Loucy (cell line): ENCODE results near the gene UMODL1.

ENCODE experiments used
- H2AFZ ChIP-seq: fragments of 200-600 bp; sonication (generic); 2 replicates; pipeline ENCODE4 v1.6.0; 2016; ENCODE audit warnings: antibody characterized with exemption, mild to moderate bottlenecking, low read length, moderate library complexity
- H3F3A ChIP-seq: fragments of 200-600 bp; 2 replicates; pipeline ENCODE4 v1.6.0; 2016; ENCODE audit warnings: antibody characterized with exemption, low read depth, mild to moderate bottlenecking
- H3K27me3 ChIP-seq: fragments of 200-600 bp; sonication (generic); 2 replicates; pipeline ENCODE4 v1.6.1; 2014; ENCODE audit warnings: low read length, mild to moderate bottlenecking; ENCODE audit not compliant: insufficient read depth, poor library complexity, severe bottlenecking
- H3K36me3 ChIP-seq: fragments of 200-600 bp; sonication (generic); 2 replicates; pipeline ENCODE4 v1.6.1; 2016; ENCODE audit warnings: low read length; ENCODE audit not compliant: insufficient read depth
- H3K4me1 ChIP-seq: fragments of 200-600 bp; sonication (generic); 2 replicates; pipeline ENCODE4 v1.5.1; 2014; ENCODE audit warnings: low read length, mild to moderate bottlenecking; ENCODE audit not compliant: insufficient read depth, poor library complexity, severe bottlenecking
- H3K4me2 ChIP-seq: fragments of 200-600 bp; sonication (generic); 2 replicates; pipeline ENCODE4 v1.6.0; 2014; ENCODE audit warnings: antibody characterized with exemption, low read length, low read depth, mild to moderate bottlenecking; ENCODE audit not compliant: poor library complexity, severe bottlenecking
- H3K4me3 ChIP-seq: fragments of 200-600 bp; sonication (generic); 2 replicates; pipeline ENCODE4 v1.5.1; 2014; ENCODE audit warnings: low read length, mild to moderate bottlenecking, mixed read lengths; ENCODE audit not compliant: poor library complexity, severe bottlenecking
- H3K79me2 ChIP-seq: fragments of 200-600 bp; sonication (generic); 2 replicates; pipeline ENCODE4 v1.6.1; 2014; ENCODE audit warnings: low read length; ENCODE audit not compliant: insufficient read depth
- H3K9ac ChIP-seq: fragments of 200-600 bp; sonication (generic); 2 replicates; pipeline ENCODE4 v1.6.0; 2014; ENCODE audit warnings: mild to moderate bottlenecking, low read depth, low read length, moderate library complexity; ENCODE audit not compliant: poor library complexity, severe bottlenecking
- H3K9me2 ChIP-seq: fragments of 200-600 bp; sonication (generic); replicated peaks from 2 replicates; pipeline ENCODE4 v1.6.1; 2016; ENCODE audit warnings: low read depth, low read length, mixed read lengths
- H3K9me3 ChIP-seq: fragments of 200-600 bp; sonication (generic); 2 replicates; pipeline ENCODE4 v1.6.1; 2014; ENCODE audit warnings: mild to moderate bottlenecking, antibody characterized with exemption, low read length, low read depth; ENCODE audit not compliant: insufficient read depth
- H4K20me1 ChIP-seq: fragments of 200-600 bp; sonication (generic); 2 replicates; pipeline ENCODE4 v1.6.0; 2014; ENCODE audit warnings: antibody characterized with exemption, low read length, mild to moderate bottlenecking; ENCODE audit not compliant: insufficient read depth, poor library complexity, severe bottlenecking
- EZH2phosphoT487 ChIP-seq: fragments of 200-600 bp; IDR thresholded peaks from 2 replicates; pipeline ENCODE4 v1.6.1; 2018; ENCODE audit warnings: antibody characterized with exemption, mild to moderate bottlenecking, moderate library complexity, borderline replicate concordance
- TF ChIP-seq, protein P1 (sequence below): fragments of 200-600 bp; sonication (generic); conservative IDR thresholded peaks from 2 replicates; pipeline ENCODE4 v1.5.1; 2014; ENCODE audit warnings: mild to moderate bottlenecking, antibody characterized with exemption, low read length

UMODL1 gene

DNA sequence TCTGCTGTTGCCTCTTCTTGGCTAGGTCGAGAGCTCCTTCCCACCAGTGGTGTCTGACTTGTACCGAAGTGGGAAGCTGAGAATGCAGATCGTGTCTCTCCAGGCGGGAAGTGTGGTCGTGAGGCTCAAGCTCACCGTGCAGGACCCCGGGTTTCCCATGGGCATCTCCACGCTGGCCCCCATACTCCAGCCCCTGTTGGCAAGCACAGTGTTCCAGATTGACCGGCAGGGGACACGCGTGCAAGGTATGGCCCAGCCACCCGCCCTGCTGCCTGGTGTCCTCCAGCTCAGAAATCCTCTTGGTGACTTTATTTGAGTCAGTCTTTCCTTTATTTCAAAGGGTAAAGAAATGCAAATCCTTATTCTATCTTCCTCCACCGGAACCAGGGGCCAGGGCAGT is 32.7 kb downstream of the UMODL1 start:
- Histone ChIP-seq H3K4me1 (peaks cover 54% of the 10 kb centered on the region), H4K20me1 (no peaks in the 10 kb centered on the region), H3K9me2 (no peaks in the 10 kb centered on the region), H2AFZ (no peak overlapping the region), H3K79me2 (peaks cover 11% of the 10 kb centered on the region; the same call in 1 of the 2 replicates), H3K9me3 (no peaks in the 10 kb centered on the region), H3F3A (peaks cover 6% of the 10 kb centered on the region), H3K36me3 (no peaks in the 10 kb centered on the region), H3K27me3 (no peaks in the 10 kb centered on the region), H3K4me2 (no peak overlapping the region), H3K4me3 (no peak overlapping the region), H3K9ac (no peak overlapping the region)
- TF ChIP-seq, protein P1, sequence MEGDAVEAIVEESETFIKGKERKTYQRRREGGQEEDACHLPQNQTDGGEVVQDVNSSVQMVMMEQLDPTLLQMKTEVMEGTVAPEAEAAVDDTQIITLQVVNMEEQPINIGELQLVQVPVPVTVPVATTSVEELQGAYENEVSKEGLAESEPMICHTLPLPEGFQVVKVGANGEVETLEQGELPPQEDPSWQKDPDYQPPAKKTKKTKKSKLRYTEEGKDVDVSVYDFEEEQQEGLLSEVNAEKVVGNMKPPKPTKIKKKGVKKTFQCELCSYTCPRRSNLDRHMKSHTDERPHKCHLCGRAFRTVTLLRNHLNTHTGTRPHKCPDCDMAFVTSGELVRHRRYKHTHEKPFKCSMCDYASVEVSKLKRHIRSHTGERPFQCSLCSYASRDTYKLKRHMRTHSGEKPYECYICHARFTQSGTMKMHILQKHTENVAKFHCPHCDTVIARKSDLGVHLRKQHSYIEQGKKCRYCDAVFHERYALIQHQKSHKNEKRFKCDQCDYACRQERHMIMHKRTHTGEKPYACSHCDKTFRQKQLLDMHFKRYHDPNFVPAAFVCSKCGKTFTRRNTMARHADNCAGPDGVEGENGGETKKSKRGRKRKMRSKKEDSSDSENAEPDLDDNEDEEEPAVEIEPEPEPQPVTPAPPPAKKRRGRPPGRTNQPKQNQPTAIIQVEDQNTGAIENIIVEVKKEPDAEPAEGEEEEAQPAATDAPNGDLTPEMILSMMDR: no peak
- no peak for TF ChIP-seq EZH2phosphoT487

DNA sequence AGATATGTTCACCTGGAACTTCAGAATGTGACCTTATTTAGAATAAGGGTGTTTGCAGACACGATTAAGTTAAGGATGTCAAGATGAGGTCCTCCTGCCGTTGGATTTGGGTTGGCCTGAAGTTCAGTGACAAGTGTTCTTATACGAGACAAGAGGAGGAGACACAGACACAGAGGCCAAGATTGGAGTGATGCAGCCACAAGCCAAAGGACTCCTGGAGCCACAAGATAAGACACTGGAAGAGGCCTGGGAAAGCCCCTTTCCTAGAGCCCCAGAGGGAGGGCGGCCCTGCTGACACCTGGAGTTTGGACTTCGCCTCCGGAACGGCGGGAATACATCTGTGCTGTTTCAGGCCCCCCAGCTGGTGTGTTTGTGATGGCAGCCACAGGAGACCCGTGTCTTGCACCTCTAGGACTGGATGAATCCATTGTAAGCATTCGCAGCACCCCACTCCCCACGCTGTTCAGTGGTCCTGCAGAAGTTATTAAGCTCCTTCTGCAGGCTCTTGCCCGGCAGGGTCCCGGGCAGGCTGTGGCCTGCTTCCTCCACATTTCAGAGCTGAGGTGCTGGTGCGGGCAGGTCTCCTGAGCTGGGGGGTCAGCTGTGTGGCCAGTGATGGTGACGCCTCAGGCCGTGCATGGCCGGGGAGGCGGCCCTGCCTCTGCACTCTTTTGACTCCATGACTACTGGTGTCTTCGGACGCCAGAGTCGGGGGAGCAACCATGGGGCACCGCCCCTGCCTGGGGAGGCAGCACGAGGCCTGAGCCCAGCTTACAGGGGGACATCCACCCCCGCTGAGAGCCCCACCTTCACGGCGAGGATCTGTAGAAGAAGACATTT is 34.6 kb downstream of the UMODL1 start:
- TF ChIP-seq, protein P1: no peak
- TF ChIP-seq EZH2phosphoT487: no peak
- H2AFZ ChIP-seq: no peak overlapping the region
- H3K36me3 ChIP-seq: no peaks in the 10 kb centered on the region
- no peak overlapping the region for H3K9ac ChIP-seq
- H3K27me3 ChIP-seq: no peaks in the 10 kb centered on the region
- no peaks in the 10 kb centered on the region for H4K20me1 ChIP-seq
- peaks cover 6% of the 10 kb centered on the region for H3F3A ChIP-seq
- no peaks in the 10 kb centered on the region for H3K9me2 ChIP-seq
- H3K9me3 ChIP-seq: no peaks in the 10 kb centered on the region
- H3K79me2 ChIP-seq: peaks cover 11% of the 10 kb centered on the region; the same call in 1 of the 2 replicates
- no peak overlapping the region for H3K4me3 ChIP-seq
- peaks cover 61% of the 10 kb centered on the region for H3K4me1 ChIP-seq
- no peak overlapping the region for H3K4me2 ChIP-seq

DNA sequence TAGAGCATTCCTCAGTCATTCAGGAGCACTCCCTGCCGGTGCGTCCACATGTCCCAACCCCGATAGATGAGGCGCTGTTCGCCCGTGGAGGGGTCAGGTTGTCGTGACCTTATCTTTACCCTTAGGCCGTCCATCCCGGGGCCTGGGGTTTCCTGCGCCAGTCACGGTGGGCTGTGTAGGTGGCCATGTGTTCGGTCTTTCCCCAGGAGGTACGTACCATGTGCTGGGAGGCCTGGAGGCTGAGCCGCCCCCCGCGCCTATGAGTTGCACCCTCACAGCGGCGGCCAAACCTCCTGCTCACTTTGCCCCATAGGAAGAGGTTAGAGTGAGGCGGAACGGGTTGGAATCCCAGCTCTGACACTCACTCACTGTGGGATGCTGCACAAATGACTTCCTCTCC is 35.3 kb downstream of the UMODL1 start:
- Histone ChIP-seq H3K79me2 (peaks cover 11% of the 10 kb centered on the region; the same call in 1 of the 2 replicates), H3K27me3 (no peaks in the 10 kb centered on the region), H3K4me1 (peaks cover 60% of the 10 kb centered on the region), H3F3A (peaks cover 6% of the 10 kb centered on the region), H3K4me2 (peak overlapping the region; percentile 100), H3K4me3 (no peak overlapping the region), H3K9me2 (no peaks in the 10 kb centered on the region), H3K9ac (peak overlapping the region; percentile 95), H3K36me3 (no peaks in the 10 kb centered on the region), H3K9me3 (no peaks in the 10 kb centered on the region), H4K20me1 (no peaks in the 10 kb centered on the region), H2AFZ (no peak overlapping the region)
- TF ChIP-seq, protein P1: no peak
- no peak for TF ChIP-seq EZH2phosphoT487
